NK-92 treated with Interleukin-12 subunit alpha and Interleukin-12 subunit beta, amount 100 ng/mL, for 24 hours (cell line): Measurements from ENCODE around the gene TOMM34.

Source experiments
- DNase-seq: peaks from one replicate; lab custom pipeline; 2025; lab: John Stamatoyannopoulos, UW

TOMM34 gene

DNA sequence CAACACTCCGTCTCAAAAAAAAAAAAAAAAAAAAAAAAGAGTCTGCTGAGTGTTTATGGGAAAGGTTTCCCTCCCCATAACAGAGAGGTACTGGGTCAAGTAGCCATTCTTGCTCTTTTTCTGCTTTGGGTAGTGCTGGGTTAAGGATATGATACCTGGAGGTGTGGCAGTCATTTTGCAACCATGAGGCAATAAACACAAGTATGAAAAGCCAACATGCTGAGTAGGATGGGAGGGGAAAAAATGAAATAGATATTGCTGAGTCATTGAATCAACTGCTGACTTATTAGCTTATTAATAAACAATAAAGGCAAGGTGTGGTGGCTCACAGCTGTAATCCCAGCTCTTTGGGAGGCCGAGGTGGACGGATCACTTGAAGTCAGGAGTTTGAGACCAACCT lies 2.3 kb upstream of the TOMM34 start:
- DNase-seq: no peak

DNA sequence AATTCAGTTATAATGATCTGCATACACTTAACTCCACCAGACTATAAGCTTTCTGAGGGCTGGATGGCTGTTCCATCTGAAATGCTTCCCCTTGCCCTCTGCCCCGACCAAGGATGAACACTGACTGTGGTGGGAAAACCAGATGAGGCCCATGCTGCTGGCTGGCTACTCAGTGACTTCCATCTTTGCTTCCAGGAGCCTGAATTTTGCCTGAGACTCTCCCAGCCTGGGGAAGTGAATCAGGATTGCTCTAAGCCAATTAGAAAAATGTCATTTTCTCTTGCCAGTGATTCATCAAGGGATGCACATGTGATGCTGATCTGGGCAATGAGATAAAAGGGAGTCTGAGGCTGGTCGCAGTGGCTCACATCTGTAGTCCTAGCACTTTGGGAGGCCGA lies 1.7 kb upstream of the TOMM34 start:
- no peak for DNase-seq

DNA sequence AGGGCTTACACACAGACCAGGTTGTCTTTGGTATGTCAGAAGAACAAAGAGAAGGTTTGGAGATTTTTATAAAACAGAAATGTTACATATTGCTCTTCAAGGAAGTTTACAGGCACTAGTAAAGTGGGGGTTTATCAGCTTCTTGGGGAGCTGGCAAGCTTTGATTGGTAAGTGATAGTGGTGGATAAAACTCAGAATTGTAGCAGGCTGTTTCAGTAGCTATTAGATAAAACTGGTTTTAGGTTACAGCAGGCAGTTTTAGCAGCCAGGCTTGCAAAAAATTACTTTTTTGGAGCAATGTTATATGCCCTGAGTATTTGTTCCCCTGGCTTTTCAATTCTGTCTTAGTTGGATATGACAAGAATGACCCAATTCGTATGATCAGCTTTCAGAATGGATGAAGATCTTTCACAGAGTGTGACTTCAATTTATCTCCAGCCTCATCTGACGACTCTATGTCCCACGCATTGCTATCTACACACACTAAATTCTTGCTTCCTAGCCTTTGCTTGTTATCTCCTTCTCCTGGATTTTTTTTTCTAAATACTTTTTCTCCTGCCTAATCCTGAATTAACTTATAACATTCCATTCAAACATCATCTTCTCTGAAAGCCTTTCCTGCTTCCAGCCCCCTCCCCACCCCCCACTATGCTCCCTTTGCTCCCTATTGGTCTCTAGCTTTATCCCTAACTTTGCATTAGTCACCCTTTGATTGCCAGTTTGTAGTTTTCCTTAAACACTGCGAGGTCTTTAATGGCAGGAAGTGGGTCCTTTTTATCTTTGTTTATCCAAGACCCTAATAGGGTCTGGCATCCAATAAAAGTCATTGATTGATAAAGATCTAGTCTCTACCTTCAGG lies 1.0 kb upstream of the TOMM34 start:
- no peak for DNase-seq

DNA sequence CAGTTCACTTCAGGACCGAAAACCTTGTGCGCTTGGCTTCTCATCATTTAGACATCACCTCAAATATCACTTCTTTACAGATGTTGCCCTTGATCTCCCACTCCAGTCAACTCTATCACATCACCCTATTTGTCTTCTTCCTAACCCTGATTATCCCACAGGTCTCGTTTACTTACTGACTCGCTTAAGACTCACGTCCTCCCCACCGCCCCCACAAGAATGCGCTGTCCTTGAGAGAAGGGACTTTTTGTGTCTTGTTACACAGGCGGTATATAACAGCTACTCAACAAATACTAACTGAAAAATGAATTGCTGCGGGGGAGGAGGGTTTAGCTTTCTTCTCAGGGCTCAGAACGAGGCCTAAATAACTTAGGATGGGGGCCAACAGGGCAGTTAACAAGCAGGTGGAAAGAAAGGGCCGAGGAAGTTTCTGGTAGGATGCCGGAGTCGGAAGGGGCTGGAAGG lies 527 bp downstream of the TOMM34 start:
- peak; percentile 30 for DNase-seq

DNA sequence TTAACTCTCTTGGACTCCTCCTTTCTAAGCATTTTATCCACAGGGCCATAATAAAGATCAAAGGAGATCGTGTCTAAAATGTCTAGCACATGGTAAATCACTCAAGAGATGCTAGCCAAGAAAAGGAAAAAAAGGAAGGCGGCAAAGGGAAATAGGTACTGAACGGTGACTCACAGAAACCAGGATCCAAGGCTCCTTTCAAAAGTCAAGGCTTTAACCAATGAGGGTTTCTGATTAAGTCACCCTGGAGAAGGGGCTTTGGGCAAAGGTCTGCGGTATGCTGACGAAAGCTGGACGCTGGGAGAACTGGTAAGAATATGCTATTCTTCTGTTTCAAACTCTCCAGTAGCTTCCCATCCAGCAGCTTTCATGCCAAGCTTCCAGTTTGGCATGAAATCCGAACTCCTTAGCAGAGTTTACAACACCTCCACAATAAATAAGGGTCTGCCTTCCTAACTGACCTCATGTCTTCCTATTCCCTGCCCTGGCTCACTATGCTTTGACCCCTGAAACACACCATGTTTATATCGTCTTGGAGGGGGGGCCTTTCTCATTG lies 1.0 kb downstream of the TOMM34 start:
- DNase-seq: no peak

DNA sequence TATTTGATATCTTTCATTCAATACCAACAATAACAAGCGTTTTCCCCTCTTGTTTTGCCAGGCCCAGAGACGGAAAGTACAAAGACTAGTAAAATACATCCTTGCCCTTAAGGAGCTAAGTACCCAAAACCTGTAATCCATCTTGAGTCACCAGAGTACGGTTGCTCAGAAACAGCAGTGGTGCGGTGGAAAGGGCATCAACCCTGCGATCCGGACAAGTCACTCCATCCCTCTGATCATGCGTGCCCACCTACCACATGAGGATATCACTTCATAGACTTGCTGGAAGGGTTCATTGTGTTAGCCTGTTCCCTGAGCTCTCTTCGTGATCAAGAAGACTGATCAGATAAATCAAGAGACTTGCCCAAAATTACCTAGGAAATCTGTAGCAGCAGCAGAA lies 1.9 kb downstream of the TOMM34 start:
- no peak for DNase-seq

DNA sequence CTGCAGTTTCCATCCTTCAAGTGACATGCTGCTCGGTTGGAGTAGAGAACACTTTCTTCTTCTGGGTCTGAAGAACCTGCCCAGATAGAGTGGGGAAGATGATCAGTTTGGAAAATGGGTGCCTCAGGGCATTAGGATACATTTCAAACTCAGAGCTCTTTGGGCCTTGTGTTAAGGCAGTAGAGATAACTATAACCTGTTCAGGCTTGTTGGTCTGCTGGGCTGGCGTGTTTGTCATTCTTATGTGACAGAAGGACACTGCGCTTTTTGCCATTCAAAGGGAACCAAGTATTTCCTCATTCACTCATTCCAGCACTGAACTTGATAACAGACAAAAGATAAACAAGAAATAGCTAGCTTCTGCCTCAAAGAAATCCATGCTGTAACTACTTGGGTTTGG lies 3.8 kb downstream of the TOMM34 start:
- DNase-seq: no peak

DNA sequence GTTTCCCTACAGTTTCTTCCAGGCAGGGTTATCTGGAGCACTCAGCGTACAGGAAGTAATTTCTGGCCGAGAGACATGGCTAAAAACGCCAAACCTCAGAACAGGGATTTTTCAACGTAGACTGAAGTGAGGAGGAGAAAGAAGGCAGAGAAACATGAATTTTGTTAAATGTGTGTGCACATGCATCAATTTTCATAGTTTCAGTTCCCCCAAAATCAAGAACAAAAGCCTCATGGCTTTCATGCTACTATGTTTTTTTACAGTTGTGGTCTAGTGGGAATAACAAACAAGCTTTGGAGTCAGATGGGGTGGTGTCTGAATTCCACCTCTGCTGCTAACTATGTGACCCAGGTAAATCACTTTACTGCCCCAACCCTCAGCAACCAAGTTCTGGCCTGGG lies 4.9 kb downstream of the TOMM34 start:
- no peak for DNase-seq

DNA sequence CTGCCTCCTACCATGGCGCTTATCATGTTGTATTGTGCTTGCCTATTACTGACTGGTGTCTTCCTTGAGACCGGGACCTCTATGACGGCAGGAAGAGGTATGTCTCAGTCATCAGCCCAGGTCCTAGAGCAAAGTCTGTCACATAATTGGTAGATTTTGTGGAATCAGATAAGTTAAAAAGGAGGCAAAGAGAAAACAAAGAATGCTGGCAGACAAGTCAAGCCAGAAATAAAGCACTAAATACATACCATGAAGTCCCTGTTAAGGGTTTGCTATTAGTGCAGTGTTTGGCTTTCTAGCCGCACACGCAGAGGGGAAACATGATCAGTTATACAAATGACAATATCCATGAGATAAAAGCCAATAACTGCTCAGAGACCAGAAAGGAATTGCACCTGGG lies 6.0 kb downstream of the TOMM34 start:
- DNase-seq: no peak

DNA sequence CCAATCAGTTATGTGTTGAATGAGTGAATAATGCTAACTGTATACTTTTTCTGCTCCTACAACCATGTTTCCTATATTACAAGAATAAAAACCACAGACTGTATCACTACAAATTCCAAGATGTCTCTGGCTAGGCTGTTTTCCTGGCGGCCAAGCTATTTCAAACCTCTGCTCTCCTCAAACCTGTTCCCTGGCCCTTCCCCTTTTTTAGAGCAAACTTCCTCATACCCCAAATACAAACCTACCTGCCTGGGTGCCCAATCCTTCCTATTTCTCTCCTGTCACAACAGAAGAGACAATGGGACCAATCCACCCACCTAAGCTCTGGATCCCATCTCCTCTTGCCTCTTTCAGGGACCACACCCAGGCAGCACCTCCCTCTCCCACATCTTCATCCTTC lies 7.5 kb downstream of the TOMM34 start:
- no peak for DNase-seq

DNA sequence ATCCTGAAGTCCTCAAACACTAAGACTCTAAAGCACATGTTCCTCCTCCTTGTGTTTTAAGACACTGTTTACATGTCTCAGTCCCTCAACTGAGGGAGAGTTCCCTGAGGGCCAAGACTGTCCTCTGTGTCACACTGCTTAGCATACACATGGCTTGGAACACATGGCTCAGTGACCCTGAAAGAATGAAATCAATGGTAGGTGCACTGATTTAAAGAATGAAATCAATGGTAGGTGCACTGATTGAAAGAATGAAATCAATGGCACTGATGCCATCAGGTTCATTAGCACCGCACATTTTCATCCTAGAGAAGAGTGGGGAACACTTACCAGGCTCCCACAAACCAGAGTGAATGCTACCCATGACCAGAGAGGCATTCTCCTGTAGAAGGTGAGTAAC lies 9.8 kb downstream of the TOMM34 start:
- no peak for DNase-seq

DNA sequence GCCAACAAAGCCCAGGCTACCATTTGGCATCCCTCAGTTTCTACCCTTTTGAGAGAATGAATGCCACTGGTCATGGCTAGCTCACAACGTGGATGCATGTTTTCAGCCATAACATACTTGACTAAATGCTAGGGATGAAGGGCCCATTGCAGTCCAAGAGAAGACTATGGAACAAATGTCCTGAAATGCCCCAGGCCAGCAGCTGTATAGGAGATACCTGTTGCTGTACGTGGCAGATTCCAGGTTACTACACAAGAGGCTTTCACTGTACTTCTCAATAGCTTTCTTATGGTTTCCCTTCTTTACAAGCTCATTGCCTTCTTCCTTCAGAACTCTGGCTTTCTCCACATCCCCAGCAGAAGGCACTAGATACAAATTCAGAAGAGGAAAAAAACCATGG lies 11.7 kb downstream of the TOMM34 start:
- DNase-seq: no peak

DNA sequence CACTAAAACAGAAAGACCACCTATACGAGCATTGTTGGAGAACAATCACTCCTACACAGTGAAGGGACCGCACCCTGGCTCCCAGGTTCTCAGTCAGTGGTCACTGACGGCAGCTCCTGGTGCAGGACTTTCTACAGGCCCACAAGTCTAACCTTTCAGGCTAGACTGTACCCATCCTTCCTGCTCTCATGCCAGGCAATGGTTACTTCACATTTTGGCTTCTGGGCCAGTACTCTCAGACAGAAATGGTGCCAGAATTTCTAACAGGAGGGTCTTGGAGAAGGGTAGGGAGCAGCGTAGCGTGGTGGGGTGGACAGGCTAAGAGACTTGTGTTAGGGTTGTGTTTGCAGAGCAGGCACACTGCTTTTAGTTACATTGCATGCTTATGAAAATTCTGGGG lies 12.1 kb downstream of the TOMM34 start:
- no peak for DNase-seq

DNA sequence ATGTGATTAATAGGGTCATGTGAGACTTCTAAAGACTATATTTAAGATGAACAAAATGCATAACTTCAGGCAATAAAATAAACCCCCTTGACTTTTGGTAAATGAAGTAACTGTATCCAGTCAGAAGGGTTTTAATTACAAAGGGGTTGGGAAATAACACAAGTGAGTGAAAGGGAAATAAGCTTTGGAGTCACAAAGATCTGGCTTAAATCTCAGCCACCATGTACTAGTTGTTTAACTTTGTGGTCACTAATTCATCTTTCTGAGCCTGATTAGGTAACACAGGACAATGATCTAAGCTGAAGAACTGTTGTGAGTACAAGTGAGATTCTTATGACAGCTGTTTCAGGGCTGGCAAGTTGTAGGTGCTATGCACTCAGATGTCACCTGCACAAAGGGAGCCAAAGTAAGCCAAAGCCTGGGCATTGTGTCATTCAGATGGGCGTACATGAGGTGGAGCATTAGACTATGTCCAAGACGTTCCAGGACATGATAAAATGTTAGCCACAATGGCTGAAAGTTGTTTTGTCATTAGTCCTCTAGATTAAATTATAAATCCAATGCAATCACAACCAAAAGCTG lies 13.8 kb downstream of the TOMM34 start:
- DNase-seq: no peak

DNA sequence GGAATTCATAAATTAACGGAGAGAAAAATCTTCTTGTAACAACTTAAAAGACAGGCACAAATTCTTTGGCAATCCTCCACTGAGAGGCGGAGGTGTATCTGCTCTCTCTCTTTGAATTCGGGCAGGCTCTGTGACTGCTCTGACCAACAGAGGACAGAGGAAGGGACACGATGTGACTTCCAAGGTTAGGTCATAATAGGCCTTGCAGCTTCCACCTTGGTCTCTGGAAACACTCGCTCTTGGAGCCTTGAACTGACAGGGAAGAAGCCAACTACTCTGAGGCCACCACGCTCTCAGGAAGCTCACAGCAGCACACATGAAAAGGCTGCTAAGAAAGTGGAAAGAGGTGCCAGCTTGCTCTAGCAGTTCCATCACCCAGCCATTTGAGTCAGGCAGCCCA lies 14.9 kb downstream of the TOMM34 start:
- no peak for DNase-seq

DNA sequence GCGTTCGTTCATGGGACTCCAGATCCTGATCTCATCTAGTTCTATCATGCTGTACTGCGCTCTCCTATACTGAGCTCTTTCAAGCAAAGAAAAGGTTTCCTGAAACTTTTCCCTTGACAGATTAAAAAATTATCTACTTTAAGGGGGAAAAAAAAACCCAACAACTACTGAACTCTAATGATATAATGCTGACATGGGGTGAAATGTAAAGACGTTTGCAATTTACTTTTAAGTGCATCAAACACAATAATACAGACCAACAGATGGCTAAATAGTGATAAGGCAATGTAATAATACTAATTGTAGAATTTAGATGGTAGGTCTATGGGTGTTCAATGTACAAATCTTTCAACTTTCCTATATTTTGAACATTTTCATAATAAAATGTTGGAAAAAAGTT lies 16.4 kb downstream of the TOMM34 start:
- DNase-seq: no peak

DNA sequence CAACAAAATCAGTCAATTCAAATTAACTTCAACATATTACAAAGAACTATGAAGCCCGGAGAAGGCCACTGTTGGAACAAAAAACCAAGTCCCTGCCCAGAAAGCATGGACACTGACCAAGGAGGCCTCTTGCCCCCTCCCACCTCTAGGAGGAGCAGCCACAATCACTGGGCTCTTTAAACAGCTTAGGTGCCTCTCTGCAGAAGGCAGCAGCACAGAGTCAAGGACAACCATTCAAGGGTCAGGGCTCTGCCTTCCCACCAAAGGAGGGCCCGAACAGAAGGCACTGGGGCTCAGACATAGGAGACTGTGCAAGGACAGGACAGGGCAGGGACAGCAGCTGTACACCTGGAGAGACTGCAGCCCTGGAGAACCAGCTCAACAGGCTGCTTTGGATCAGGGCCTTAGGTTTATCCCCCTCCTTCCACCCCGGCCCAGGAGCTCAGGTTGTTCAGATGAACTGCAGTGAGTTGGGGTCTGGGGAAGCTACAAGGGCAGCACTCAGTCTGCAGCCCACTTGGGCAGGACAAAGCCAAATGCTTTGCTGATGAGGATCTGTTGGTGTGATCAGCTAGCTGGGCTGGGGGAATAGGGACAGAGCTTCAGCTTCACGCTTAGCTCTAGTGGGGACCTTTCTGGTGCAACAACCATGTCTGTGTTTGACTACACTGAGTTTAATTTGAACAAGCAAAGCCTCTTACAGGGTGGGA lies 17.8 kb downstream of the TOMM34 start:
- DNase-seq: no peak

DNA sequence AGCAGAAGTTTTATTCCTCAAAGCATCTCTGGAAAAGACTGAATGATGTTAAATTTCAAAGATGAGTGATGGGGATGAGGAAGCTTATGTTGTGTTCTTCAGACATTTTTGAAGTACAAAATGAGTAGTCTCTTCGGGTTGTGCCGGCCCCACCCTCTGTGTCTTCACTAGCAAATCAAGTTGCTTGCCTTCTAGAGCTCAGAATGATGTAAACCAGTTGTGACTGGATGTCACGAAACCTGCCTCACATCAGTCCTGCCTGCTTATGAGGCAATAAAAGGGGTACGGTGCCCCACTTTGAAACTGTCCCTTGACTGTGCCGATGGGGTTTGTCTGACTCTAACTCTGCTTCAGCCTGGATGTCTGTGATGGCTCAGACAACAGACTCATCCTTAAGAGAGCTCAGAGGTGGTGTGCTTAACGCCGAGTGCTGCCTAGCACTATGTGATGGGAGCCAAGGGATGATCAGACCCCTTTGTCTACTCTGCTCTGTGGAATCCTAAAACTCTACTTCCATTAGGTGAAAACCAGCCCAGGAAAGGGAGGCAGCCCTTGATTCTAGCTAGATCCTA lies 19.0 kb downstream of the TOMM34 start:
- DNase-seq: no peak

DNA sequence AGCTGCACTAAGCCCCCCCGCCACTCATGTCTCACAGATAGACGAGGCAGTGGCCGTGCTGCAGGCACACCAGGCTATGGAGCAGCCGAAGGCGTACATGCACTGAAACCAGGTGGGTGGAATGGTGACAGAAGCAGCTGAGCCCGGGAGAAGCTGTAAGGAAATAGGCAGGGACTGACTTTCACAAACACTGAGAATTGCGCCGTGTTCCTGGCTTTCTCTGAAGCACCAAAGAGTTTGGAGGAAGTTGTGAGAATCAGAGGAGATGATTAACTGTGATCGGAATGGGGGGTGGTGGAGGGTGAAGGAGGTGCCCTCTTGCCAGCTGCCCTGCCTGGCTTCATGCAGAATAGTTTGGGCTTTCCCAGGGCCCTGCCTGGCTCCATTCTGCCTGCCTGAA lies 21.6 kb downstream of the TOMM34 start:
- DNase-seq: no peak

DNA sequence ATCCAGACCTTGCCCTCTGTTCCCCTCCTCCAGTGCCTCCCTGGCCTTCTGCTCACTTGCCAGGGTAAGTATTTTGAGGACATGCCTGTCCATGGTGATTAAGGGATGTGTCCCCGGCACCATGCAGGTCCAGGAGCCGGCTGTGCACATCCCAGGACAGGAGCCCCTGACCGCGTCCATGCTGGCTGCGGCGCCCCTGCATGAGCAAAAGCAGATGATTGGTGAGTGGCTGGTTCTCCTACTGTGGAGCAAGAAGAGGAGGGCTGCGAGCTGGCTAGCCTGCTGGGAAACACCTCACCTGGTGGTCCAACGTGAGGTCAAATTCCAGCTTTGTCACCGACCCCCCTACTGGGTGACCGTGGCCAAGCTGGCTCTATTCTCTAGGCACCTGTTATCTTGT lies 23.7 kb downstream of the TOMM34 start:
- no peak for DNase-seq

DNA sequence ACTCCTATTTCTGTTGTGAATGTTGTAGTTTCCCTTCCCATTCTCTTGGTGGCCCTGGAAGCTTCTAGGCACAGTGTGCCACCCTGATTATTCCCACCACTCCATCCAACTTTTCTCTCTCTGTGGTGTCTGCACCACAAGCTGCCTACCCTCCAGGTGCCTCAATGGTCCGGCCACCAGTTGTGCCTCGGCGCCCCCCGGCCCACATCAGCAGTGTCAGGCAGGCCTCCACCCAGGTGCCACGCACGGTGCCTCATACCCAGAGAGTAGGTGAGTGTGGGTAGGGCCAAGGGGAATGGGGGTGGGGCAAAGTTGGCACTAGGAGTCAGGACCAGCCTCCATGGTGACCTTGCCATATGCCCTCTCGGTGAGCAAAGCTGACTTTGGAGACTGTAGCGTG lies 27.3 kb downstream of the TOMM34 start:
- no peak for DNase-seq

DNA sequence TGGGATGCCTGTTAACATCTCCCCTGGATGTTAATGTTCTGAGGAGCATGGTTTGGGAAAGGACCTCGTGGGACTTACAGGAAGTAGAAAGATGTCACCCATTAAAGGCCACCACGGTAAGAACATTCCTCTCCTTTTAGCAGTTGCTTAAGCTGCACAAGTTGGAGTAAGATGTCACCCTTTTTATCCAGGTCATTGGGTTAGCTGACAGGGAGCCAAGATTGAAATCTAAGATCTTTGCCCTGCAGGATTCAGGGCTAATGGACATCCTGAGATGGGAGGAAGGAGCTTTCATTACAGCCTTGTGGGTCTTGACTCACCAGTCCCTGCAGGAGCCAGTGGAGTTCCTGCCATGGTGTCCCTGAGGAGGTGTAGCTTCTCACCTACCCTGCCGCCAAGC lies 28.3 kb downstream of the TOMM34 start:
- no peak for DNase-seq
